Fibroblast of lung (primary cell): ENCODE results near the gene PPAN. TPM values are rescaled to one million over a fixed set of nuclear protein-coding genes. Genes with fewer than 3 reads are reported as not detected.

Experiments used
- DNase-seq, 2 donors: peaks; one replicate each; pipeline versions ENCODE4 v3.0.0 to v3.0.0-alpha.2; 2010; ENCODE audit warnings: low read depth in 2 of 2
- H2AFZ ChIP-seq: 2 replicates; pipeline ENCODE4 v1.5.1; 2012; ENCODE audit warnings: low read length, control low read depth, inconsistent platforms
- H3K27ac ChIP-seq: 2 replicates; pipeline ENCODE4 v1.5.1; 2011; ENCODE audit warnings: low read length, control low read depth; ENCODE audit not compliant: insufficient read depth
- H3K27me3 ChIP-seq: 2 replicates; pipeline ENCODE4 v1.5.1; 2011; ENCODE audit warnings: mild to moderate bottlenecking, low read length; ENCODE audit not compliant: control insufficient read depth, insufficient read depth
- H3K36me3 ChIP-seq: 2 replicates; pipeline ENCODE4 v1.5.1; 2011; ENCODE audit warnings: low read length; ENCODE audit not compliant: control insufficient read depth, insufficient read depth
- H3K4me1 ChIP-seq: 2 replicates; pipeline ENCODE4 v1.5.1; 2011; ENCODE audit warnings: low read length; ENCODE audit not compliant: control insufficient read depth, insufficient read depth; ENCODE audit errors: extremely low read depth
- H3K4me2 ChIP-seq: 2 replicates; pipeline ENCODE4 v1.5.1; 2011; ENCODE audit warnings: low read length, control low read depth; ENCODE audit not compliant: insufficient read depth; ENCODE audit errors: extremely low read depth
- H3K4me3 ChIP-seq, 4 experiments: fragments of 200-600 bp in 1 of 4; sonication (generic) in 1 of 4; replicated peaks in 1 of 4; 2 replicates each; pipeline ENCODE4 v1.5.1; 2011 to 2016; ENCODE audit warnings: low read length in 4 of 4, low read depth in 3 of 4, mild to moderate bottlenecking in 3 of 4, control low read depth in 2 of 4, inconsistent platforms in 1 of 4, mixed read lengths in 1 of 4; ENCODE audit not compliant: insufficient read depth in 1 of 4; ENCODE audit errors: control extremely low read depth in 1 of 4
- H3K79me2 ChIP-seq: 2 replicates; pipeline ENCODE4 v1.5.1; 2012; ENCODE audit warnings: mild to moderate bottlenecking, low read length, inconsistent platforms; ENCODE audit not compliant: control insufficient read depth, insufficient read depth
- H3K9ac ChIP-seq: 2 replicates; pipeline ENCODE4 v1.5.1; 2011; ENCODE audit warnings: mild to moderate bottlenecking, low read length, control low read depth; ENCODE audit not compliant: insufficient read depth
- H3K9me3 ChIP-seq: 2 replicates; pipeline ENCODE4 v1.5.1; 2012; ENCODE audit warnings: low read depth, low read length; ENCODE audit not compliant: control insufficient read depth, insufficient read depth
- H4K20me1 ChIP-seq: 2 replicates; pipeline ENCODE4 v1.5.1; 2011; ENCODE audit warnings: low read length; ENCODE audit not compliant: control insufficient read depth, insufficient read depth; ENCODE audit errors: extremely low read depth
- CTCF ChIP-seq, 2 donors: IDR thresholded peaks in 1 of 2; conservative IDR thresholded peaks in 1 of 2; 1 replicate in 1 of 2; 2 replicates in 1 of 2; pipeline ENCODE4 v1.5.1; 2011 to 2012; ENCODE audit warnings: low read length in 2 of 2, control low read depth in 1 of 2, inconsistent platforms in 1 of 2, low read depth in 1 of 2, mild to moderate bottlenecking in 1 of 2
- EZH2 ChIP-seq: IDR thresholded peaks from 2 replicates; pipeline ENCODE4 v1.5.1; 2012; ENCODE audit warnings: low read length, control low read depth, mild to moderate bottlenecking; ENCODE audit errors: missing control alignments
- polyA plus RNA-seq, 2 donors: library from polyadenylated mRNA; depleted of rRNA in 1 of 2; stranded (reverse) in 1 of 2; unstranded in 1 of 2; fragments of >200 nt; gene quantifications; 2 replicates each; pipeline ENCODE4 v1.2.1, GENCODE V29; 2011 to 2012; ENCODE audit warnings: missing spikeins in 1 of 2
- total RNA-seq: library from RNA; depleted of rRNA; stranded (reverse); fragments of >200 nt; gene quantifications from 2 replicates; pipeline ENCODE4 v1.2.1, GENCODE V29; 2014

The PPAN gene
- total and polyA plus RNA-seq, 2 donors (not counting 1 experiment from before 2014, with no cell fraction given): 15.3 to 22.6 TPM

GRCh38 chr19:10145031-10145430, 38.9 kb downstream of the PPAN start:
- peaks cover 40% of the 10 kb centered on the region for H3K36me3 ChIP-seq
- no peak overlapping the region for H3K4me3 ChIP-seq
- H3K4me1 ChIP-seq: no peaks in the 10 kb centered on the region
- no peaks in the 10 kb centered on the region for H4K20me1 ChIP-seq
- no peak for DNase-seq
- no peak overlapping the region for H3K9ac ChIP-seq
- H3K27ac ChIP-seq: no peak overlapping the region
- no peaks in the 10 kb centered on the region for H3K79me2 ChIP-seq
- no peaks in the 10 kb centered on the region for H3K27me3 ChIP-seq
- no peak for TF ChIP-seq CTCF (conservative IDR thresholded peaks at IDR 0.05 in 1 of 2, IDR thresholded peaks at IDR 0.05 in 1 of 2; ENCODE audit: low read depth in 1 of 2, low read length in 2 of 2)
- TF ChIP-seq EZH2: no peak
- no peak overlapping the region for H2AFZ ChIP-seq
- H3K4me2 ChIP-seq: no peak overlapping the region
- H3K9me3 ChIP-seq: no peaks in the 10 kb centered on the region

- H3K79me2 ChIP-seq: no peaks in the 10 kb centered on the region
- no peak for DNase-seq
- no peak overlapping the region for H3K4me3 ChIP-seq
- H3K9me3 ChIP-seq: no peaks in the 10 kb centered on the region
- peaks cover 47% of the 10 kb centered on the region for H3K36me3 ChIP-seq
- H3K27me3 ChIP-seq: no peaks in the 10 kb centered on the region
- H3K4me1 ChIP-seq: no peaks in the 10 kb centered on the region
- H3K9ac ChIP-seq: no peak overlapping the region
- no peak overlapping the region for H3K4me2 ChIP-seq
- H2AFZ ChIP-seq: no peak overlapping the region
- no peak overlapping the region for H3K27ac ChIP-seq
- TF ChIP-seq EZH2 (no peak), CTCF (conservative IDR thresholded peaks at IDR 0.05 in 1 of 2, IDR thresholded peaks at IDR 0.05 in 1 of 2; ENCODE audit: low read depth in 1 of 2, low read length in 2 of 2) (no peak)
- no peaks in the 10 kb centered on the region for H4K20me1 ChIP-seq
Observed at GRCh38 chr19:10146142-10146541, 40.0 kb downstream of the PPAN start.

- DNase-seq: no peak
- Histone ChIP-seq H2AFZ (no peak overlapping the region), H3K27me3 (no peaks in the 10 kb centered on the region), H4K20me1 (no peaks in the 10 kb centered on the region), H3K9me3 (no peaks in the 10 kb centered on the region), H3K4me2 (no peak overlapping the region), H3K79me2 (no peaks in the 10 kb centered on the region), H3K36me3 (peaks cover 40% of the 10 kb centered on the region), H3K27ac (no peak overlapping the region), H3K9ac (no peak overlapping the region), H3K4me1 (no peaks in the 10 kb centered on the region), H3K4me3 (no peak overlapping the region)
- TF ChIP-seq CTCF (conservative IDR thresholded peaks at IDR 0.05 in 1 of 2, IDR thresholded peaks at IDR 0.05 in 1 of 2; ENCODE audit: low read depth in 1 of 2, low read length in 2 of 2) (no peak), EZH2 (no peak)
Observed at GRCh38 chr19:10149427-10149826, 43.3 kb downstream of the PPAN start.
